HG03432 (cell line): ENCODE data around the gene ATP2B3.

ENCODE experiments used
- ATAC-seq: cut with Tn5 transposase; IDR thresholded peaks from one replicate; pipeline ENCODE4 v1.9.1; 2021; ENCODE audit warnings: mild to moderate bottlenecking, moderate library complexity; ENCODE audit not compliant: unreplicated experiment

Gene ATP2B3

GRCh38 chrX:153507484-153508178 is 9.8 kb upstream of the ATP2B3 start:
- ATAC-seq, result peak; percentile 91

GRCh38 chrX:153509592-153509991 is 7.8 kb upstream of the ATP2B3 start:
- no peak for ATAC-seq

DNA sequence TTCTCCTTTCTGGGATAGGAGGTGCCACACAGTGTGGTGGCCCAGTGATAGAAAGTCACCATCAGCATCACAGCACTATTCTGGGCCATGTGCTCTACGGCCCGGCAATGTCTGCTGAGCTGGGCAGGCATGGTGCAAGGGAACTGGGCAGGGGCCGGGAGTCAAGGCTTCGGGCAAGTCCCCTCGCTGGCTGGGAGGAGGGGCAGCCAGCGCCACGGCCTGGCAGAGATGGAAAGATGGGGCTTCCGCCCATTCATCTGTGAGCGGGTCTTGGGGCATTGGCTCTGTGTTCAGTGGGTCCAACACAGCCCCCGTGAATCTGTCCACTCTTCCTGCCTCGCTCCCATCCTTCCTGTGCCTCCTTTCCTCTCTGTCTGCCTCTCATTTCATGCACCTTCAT is 7.1 kb upstream of the ATP2B3 start:
- no peak for ATAC-seq

DNA sequence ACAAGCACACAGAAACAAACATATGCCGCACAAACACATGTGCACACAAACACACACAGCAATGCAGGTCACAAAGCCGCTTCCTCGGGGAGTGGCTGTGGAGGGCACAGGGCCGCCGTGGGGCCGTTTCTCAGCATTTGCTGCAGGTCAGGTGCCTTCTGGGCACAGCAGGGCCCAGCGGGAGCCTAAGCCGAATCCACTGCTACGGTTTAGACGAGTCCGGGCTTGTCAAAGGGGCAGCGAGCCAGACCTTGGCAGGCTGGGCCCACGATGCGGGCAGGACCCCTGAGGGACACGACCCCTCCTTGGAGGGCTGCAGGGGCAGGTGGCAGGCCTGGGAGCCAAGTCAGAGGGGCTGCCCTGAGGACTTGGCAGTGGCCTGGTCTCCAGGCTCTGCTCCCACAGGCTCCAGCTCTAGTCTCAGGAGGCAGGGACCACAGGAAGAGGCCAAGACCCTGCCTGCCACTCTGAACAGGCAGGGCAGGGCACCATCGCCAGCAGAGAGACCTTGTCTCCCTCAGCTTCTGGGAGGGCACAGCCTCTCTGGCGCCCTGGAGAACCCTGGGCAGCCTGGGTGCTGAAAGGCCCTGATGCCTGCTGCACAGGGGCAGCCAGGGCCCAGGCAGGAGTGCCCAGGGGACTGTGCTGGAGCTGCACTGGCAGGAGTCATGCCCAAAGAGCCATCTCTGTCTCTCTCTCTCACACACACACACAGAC is 5.5 kb upstream of the ATP2B3 start:
- ATAC-seq, result no peak

GRCh38 chrX:153512501-153512893 is 4.9 kb upstream of the ATP2B3 start:
- ATAC-seq, result no peak

- ATAC-seq, result no peak
Observed at GRCh38 chrX:153513265-153513664, 4.2 kb upstream of the ATP2B3 start.

- no peak for ATAC-seq
Observed at GRCh38 chrX:153514259-153514658, 3.2 kb upstream of the ATP2B3 start.

- ATAC-seq, result no peak
Observed at GRCh38 chrX:153515435-153515834, 2.0 kb upstream of the ATP2B3 start.

DNA sequence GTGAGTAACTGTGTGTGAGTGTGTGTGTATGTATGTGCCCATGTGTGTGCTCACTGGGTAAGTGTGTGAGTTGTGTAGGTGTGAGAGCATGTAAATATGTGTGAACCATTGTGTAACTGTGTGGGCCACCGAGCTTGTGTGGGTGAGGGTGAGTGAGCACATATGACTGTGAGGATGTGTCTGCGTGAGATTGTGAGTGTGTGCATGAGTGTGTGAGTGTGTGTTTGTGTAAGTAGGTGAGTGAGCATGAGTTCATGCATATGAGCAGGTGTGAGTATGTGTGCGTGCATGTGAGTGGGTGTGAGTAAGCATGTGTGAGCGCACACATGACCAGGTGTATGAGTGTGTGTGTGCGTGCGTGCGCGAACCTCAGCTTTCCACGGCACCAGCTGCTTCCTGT is 1.4 kb upstream of the ATP2B3 start:
- no peak for ATAC-seq

DNA sequence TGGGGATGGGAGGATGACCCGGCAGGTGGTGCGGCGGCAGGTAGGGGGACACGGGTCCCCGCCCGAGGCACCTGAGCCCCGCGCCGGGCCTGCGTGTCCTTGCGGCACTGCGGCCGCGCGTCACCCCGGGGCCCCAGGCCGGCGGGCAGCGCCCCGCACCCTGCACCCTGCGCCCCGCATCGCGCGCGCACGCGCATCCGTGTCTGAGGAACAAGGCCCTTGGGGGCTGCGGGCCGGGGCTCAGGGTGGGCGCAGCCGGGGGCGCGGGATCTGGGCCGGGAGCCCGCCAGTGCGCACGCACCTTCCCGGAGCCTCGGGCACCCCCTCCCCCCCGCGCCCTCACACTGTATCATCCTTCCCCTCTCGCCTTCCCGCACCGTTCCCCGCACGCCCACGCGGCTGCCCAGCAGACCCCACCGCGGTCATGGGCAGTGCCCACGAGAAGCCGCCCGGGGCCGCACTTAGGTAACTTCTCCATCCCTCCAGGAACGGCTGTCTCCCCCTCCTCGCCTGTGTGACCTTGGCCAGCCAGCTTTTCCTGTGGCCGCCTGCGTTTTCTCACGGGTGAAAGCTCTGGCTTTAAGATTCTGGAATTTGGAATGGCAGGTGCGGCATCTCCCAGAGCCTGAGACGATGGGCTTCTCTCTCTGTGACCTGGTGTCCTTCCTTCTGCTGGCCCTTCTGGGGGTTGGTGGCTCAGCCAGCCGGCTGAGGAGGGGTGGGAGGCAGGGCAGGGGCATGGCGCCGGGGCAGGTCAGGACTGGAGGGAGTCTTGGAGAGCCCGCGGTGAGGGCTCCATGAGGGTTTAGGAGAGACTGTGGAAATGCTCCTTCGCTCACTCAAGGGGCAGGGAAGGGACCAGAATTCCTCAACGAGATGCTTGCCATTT is 748 bp downstream of the ATP2B3 start:
- no peak for ATAC-seq

- no peak for ATAC-seq
Observed at GRCh38 chrX:153519569-153520286, 2.3 kb downstream of the ATP2B3 start.

DNA sequence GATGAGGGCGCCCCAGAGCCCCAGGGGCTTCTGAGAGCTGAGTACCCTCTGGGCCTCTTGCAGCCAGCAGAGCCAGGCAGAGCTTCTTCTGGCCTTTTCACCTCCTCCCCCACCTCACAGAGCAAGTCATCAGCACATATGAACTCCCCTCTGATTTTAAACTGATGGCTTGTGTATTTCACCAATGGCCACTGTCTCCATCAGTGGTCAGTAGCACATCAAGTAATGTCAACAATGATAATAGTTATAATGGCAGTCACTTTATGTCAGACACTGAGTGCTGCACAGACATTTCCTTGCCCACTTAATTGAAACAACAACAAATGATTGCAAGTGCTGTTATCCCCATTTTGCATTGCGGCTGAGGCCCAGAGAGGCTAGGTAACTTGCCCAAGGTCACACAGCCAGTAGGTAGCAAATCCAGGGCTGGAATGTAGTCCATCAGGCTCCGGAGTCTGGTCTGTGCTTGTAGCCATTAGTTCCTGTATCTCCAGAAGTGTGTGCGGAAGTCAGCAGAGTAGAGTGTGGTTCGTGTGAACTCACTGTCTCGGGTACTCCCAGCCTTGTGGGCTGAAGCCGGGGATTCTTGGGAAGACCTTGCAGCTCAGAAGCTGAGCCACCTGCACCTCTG is 3.0 kb downstream of the ATP2B3 start:
- no peak for ATAC-seq

- ATAC-seq, result no peak
Observed at GRCh38 chrX:153521034-153521433, 3.6 kb downstream of the ATP2B3 start.

DNA sequence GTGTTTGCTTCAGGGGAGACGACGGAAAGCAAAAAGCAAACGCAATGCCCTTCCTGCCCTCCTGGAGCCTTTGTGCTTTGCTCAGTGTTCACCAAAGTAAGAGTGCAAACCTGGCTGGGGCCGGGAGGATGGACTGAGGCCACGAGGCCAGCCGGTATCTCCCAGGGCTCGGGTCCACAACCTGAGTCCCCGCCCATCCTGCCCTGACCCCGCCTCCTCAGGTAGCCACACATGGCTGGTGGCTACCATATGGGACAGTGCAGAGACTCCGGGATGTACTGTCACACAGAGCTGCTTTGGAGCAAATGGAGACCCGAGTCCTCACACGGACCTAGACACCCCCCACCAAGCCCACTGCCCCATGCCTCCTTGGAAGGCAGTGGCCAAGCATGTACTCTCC is 4.8 kb downstream of the ATP2B3 start:
- no peak for ATAC-seq

- ATAC-seq, result no peak
Observed at GRCh38 chrX:153523269-153523668, 5.8 kb downstream of the ATP2B3 start.

DNA sequence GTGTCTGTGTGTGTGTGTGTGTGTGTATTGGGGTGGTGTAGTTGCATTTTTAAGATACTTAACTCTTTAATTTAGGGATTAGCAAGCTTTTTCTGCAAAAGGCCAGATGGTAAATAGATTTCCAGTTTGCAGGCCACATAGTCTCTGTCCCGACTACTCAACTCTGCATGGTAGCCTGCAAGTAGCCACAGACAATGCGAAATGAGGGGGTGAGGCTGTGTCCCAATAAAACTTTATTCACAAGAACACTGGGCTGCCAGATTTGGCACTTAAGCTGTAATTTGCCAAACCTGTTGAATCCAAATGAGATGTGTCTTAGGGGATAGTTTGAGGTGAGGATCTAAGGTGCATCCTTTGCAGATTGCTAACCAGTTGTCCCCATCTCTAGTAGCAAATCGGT is 6.8 kb downstream of the ATP2B3 start:
- no peak for ATAC-seq

- no peak for ATAC-seq
Observed at GRCh38 chrX:153525451-153525850, 8.0 kb downstream of the ATP2B3 start.

GRCh38 chrX:153526042-153526441 is 8.6 kb downstream of the ATP2B3 start:
- ATAC-seq, result no peak

DNA sequence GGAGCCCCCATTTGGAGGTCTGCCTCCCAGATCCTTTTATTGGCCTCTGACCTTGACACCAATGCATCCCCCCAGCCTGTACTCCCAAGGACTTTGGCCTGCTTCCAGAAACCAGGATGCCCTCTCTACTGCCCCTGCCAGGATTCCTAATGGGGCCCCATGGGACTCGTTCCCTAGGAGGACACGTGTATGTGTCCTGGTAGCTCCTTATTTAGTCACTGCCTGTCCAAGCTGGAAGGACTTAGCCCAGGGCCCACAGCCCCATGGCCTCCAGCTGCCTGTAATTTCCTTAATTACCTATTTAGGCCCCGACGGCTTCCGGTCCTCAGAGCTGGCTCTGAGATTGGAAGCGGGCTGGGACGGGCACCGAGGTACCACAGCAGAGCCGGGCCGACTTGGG is 9.4 kb downstream of the ATP2B3 start:
- ATAC-seq, result no peak

DNA sequence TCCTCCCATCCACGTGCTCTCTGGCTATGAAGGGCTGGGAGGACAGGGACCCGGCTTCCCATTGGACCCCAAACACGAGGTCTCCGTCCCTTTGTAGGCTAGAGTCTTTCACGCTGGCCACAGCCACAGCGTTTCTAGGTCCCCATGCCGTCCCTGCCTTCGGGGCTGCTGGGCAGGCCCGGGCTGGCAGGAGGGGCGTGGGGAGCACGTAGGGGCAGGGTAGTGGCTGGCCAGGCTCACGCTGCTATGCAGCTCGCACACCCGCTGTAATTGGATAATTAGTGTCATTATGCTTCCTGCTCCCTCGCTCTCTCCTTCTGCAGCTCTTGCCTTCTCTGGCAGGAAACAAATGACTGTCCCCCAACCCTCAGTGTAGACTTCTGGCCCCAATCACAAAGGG is 9.8 kb downstream of the ATP2B3 start:
- no peak for ATAC-seq
